HG03108 (cell line): Measurements from ENCODE around the gene CFAP61.

Source experiments
- ATAC-seq: cut with Tn5 transposase; IDR thresholded peaks from one replicate; pipeline ENCODE4 v1.9.1; 2021; ENCODE audit warnings: moderate library complexity; ENCODE audit not compliant: unreplicated experiment

Gene CFAP61

GRCh38 chr20:20265210-20265609, 212.9 kb downstream of the CFAP61 start:
- ATAC-seq: no peak

- ATAC-seq: no peak
These were observed 214.2 kb downstream of the CFAP61 start for GRCh38 chr20:20266552-20266951.

- no peak for ATAC-seq
These were observed 215.5 kb downstream of the CFAP61 start for GRCh38 chr20:20267685-20268370.

- ATAC-seq: no peak
These were observed 218.9 kb downstream of the CFAP61 start for GRCh38 chr20:20271271-20271670.

GRCh38 chr20:20272686-20273085, 220.4 kb downstream of the CFAP61 start:
- no peak for ATAC-seq

- ATAC-seq: no peak
These were observed 221.0 kb downstream of the CFAP61 start for GRCh38 chr20:20273286-20273685.

- no peak for ATAC-seq
These were observed 222.5 kb downstream of the CFAP61 start for GRCh38 chr20:20274821-20275220.

- no peak for ATAC-seq
These were observed 223.3 kb downstream of the CFAP61 start for GRCh38 chr20:20275636-20276035.

- ATAC-seq: no peak
These were observed 224.6 kb downstream of the CFAP61 start for GRCh38 chr20:20276811-20277530.

GRCh38 chr20:20277894-20278335, 225.6 kb downstream of the CFAP61 start:
- no peak for ATAC-seq

GRCh38 chr20:20286061-20286460, 233.7 kb downstream of the CFAP61 start:
- no peak for ATAC-seq

GRCh38 chr20:20289331-20289730, 237.0 kb downstream of the CFAP61 start:
- ATAC-seq: no peak

- no peak for ATAC-seq
These were observed 240.1 kb downstream of the CFAP61 start for GRCh38 chr20:20292472-20292871.

GRCh38 chr20:20293141-20293540, 240.8 kb downstream of the CFAP61 start:
- ATAC-seq: no peak

GRCh38 chr20:20293691-20294385, 241.5 kb downstream of the CFAP61 start:
- no peak for ATAC-seq

- ATAC-seq: no peak
These were observed 243.5 kb downstream of the CFAP61 start for GRCh38 chr20:20295621-20296498.

- ATAC-seq: no peak
These were observed 244.8 kb downstream of the CFAP61 start for GRCh38 chr20:20297181-20297580.

GRCh38 chr20:20297752-20298151, 245.4 kb downstream of the CFAP61 start:
- no peak for ATAC-seq

GRCh38 chr20:20299904-20300303, 247.6 kb downstream of the CFAP61 start:
- no peak for ATAC-seq

GRCh38 chr20:20303320-20303719, 251.0 kb downstream of the CFAP61 start:
- no peak for ATAC-seq

- ATAC-seq: no peak
These were observed 251.4 kb downstream of the CFAP61 start for GRCh38 chr20:20303742-20304141.
